HCT116 (cell line): ENCODE data around the gene ZSCAN30. TPM values are rescaled to one million over a fixed set of nuclear protein-coding genes. Genes with fewer than 3 reads are reported as not detected.

Experiments
- ATAC-seq: fragments of 200-7000 bp; cut with Tn5 transposase; 2 replicates; pipeline ENCODE4 v1.9.1; 2020; ENCODE audit warnings: mild to moderate bottlenecking, moderate library complexity
- BruUV-seq: library from RNA; stranded (reverse); fragments of 400-500 nt; replicated peaks from 2 replicates; lab custom pipeline; 2021; lab: Mats Ljungman, UMichigan
- CTCF ChIA-PET: fragments of 300-600 bp; sonication (Branson Sonifier 250); formaldehyde crosslinking; loops from one replicate; lab custom pipeline; 2021; ENCODE audit warnings: antibody characterized with exemption; lab: Charles Lee
- POLR2A ChIA-PET: fragments of 300-600, 350-600 bp; sonication (Branson Sonifier 250); formaldehyde crosslinking; loops from one replicate; lab custom pipeline; 2021; ENCODE audit warnings: antibody characterized with exemption; lab: Charles Lee
- RAD21 ChIA-PET, 2 experiments: fragments of 300-600 bp; sonication (Branson Sonifier 250); formaldehyde crosslinking; loops; one replicate each; lab custom pipeline; 2023; ENCODE audit warnings: low total read pairs in 2 of 2; ENCODE audit not compliant: uncharacterized antibody in 2 of 2, unreplicated experiment in 2 of 2, low non-redundant PET in 1 of 2; lab: Charles Lee
- DNase-seq: peaks from one replicate; pipeline ENCODE4 v3.0.0-alpha.2; 2010; ENCODE audit warnings: low read depth, low spot score
- H2AFZ ChIP-seq: fragments of 200-600 bp; shearing (Covaris generic), sonication (generic); 2 replicates; pipeline ENCODE4 v1.6.1; 2017; ENCODE audit warnings: low read depth, mixed run types, mixed read lengths, antibody characterized with exemption, low read length; ENCODE audit not compliant: poor library complexity, severe bottlenecking
- H3K27ac ChIP-seq: 2 replicates; pipeline ENCODE4 v1.5.1; 2012; ENCODE audit warnings: low read depth, low read length
- H3K27me3 ChIP-seq: fragments of 200-600 bp; sonication (generic); 2 replicates; pipeline ENCODE4 v1.6.1; 2016; ENCODE audit warnings: mixed run types, low read length, mixed read lengths; ENCODE audit not compliant: insufficient read depth
- H3K36me3 ChIP-seq, 2 experiments: fragments of 200-500 bp in 1 of 2; fragments of 200-600 bp in 1 of 2; sonication (Bioruptor generic) in 1 of 2; sonication (generic) in 1 of 2; 2 replicates each; pipeline versions ENCODE4 v1.5.1 to v1.6.1; 2014 to 2016; ENCODE audit warnings: low read length in 2 of 2, inconsistent platforms in 1 of 2, mixed read lengths in 1 of 2, mixed run types in 1 of 2; ENCODE audit not compliant: insufficient read depth in 2 of 2, control insufficient read depth in 1 of 2
- H3K4me1 ChIP-seq, 2 experiments: fragments of 200-600 bp in 1 of 2; sonication (generic) in 1 of 2; 2 replicates each; pipeline versions ENCODE4 v1.5.1 to v1.6.1; 2012 to 2017; ENCODE audit warnings: low read length in 2 of 2, inconsistent platforms in 1 of 2, mild to moderate bottlenecking in 1 of 2, mixed read lengths in 1 of 2, mixed run types in 1 of 2, moderate library complexity in 1 of 2; ENCODE audit not compliant: insufficient read depth in 2 of 2, control insufficient read depth in 1 of 2
- H3K4me2 ChIP-seq: fragments of 200-600 bp; sonication (generic); 2 replicates; pipeline ENCODE4 v1.6.1; 2017; ENCODE audit warnings: mixed run types, low read length, mixed read lengths
- H3K4me3 ChIP-seq, 2 experiments: fragments of 200-600 bp in 1 of 2; sonication (generic) in 1 of 2; replicated peaks in 1 of 2; 2 replicates each; pipeline ENCODE4 v1.5.1; 2011 to 2016; ENCODE audit warnings: low read length in 2 of 2, control low read depth in 1 of 2, low read depth in 1 of 2, mild to moderate bottlenecking in 1 of 2, mixed read lengths in 1 of 2, mixed run types in 1 of 2
- H3K79me2 ChIP-seq: fragments of 200-600 bp; sonication (generic); 2 replicates; pipeline ENCODE4 v1.6.1; 2017; ENCODE audit warnings: mild to moderate bottlenecking, mixed run types, low read length, moderate library complexity, mixed read lengths; ENCODE audit not compliant: insufficient read depth
- H3K9ac ChIP-seq: fragments of 200-600 bp; sonication (generic); 2 replicates; pipeline ENCODE4 v1.6.1; 2016; ENCODE audit warnings: low read length, mixed read lengths
- H3K9me2 ChIP-seq: fragments of 200-600 bp; sonication (generic), shearing (Covaris generic); 2 replicates; pipeline ENCODE4 v1.6.1; 2017; ENCODE audit warnings: mixed run types, mild to moderate bottlenecking, moderate library complexity; ENCODE audit not compliant: insufficient read depth
- H3K9me3 ChIP-seq, 2 experiments: fragments of 200-500 bp in 1 of 2; fragments of 200-600 bp in 1 of 2; sonication (Bioruptor generic) in 1 of 2; sonication (generic) in 1 of 2; 2 replicates each; pipeline ENCODE4 v1.6.1; 2014 to 2017; ENCODE audit warnings: low read length in 2 of 2, mixed read lengths in 2 of 2, inconsistent platforms in 1 of 2, low read depth in 1 of 2, mild to moderate bottlenecking in 1 of 2, mixed run types in 1 of 2, moderate library complexity in 1 of 2; ENCODE audit not compliant: control insufficient read depth in 1 of 2, insufficient read depth in 1 of 2
- H4K20me1 ChIP-seq: fragments of 200-600 bp; sonication (generic), shearing (Covaris generic); 2 replicates; pipeline ENCODE4 v1.6.1; 2017; ENCODE audit warnings: mixed run types, mild to moderate bottlenecking, moderate library complexity; ENCODE audit not compliant: insufficient read depth
- ATF3 ChIP-seq: IDR thresholded peaks from 2 replicates; pipeline ENCODE4 v1.6.1; 2012
- CEBPB ChIP-seq: IDR thresholded peaks from 2 replicates; pipeline ENCODE4 v1.6.1; 2012; ENCODE audit warnings: low read depth
- FOSL1 ChIP-seq: IDR thresholded peaks from 2 replicates; pipeline ENCODE4 v1.6.1; 2012; ENCODE audit warnings: low read depth
- POLR2A ChIP-seq: IDR thresholded peaks from 2 replicates; pipeline ENCODE4 v1.7.0; 2011; ENCODE audit warnings: borderline replicate concordance; ENCODE audit not compliant: insufficient read depth, insufficient read length; ENCODE audit errors: extremely low read depth
- POLR2AphosphoS5 ChIP-seq: IDR thresholded peaks from 2 replicates; pipeline ENCODE4 v1.6.1; 2011; ENCODE audit warnings: mild to moderate bottlenecking, low read depth, low read length, moderate library complexity
- REST ChIP-seq: IDR thresholded peaks from 2 replicates; pipeline ENCODE4 v1.6.1; 2012; ENCODE audit warnings: low read depth
- SIN3A ChIP-seq: IDR thresholded peaks from 2 replicates; pipeline ENCODE4 v1.6.1; 2012; ENCODE audit warnings: low read depth
- ZBTB33 ChIP-seq: IDR thresholded peaks from 2 replicates; pipeline ENCODE4 v1.6.1; 2011; ENCODE audit warnings: mild to moderate bottlenecking, low read length, moderate library complexity; ENCODE audit not compliant: insufficient replicate concordance; ENCODE audit errors: extremely low read depth
- ZFX ChIP-seq: fragments of 450-650 bp; IDR thresholded peaks from 2 replicates; pipeline ENCODE4 v1.6.1; 2017
- ZNF274 ChIP-seq: fragments of 200-500 bp; sonication (Bioruptor generic); IDR thresholded peaks from 2 replicates; pipeline ENCODE4 v1.6.1; 2014; ENCODE audit warnings: mild to moderate bottlenecking, low read depth, low read length, inconsistent platforms
- intact Hi-C: fragments of 100-400 bp; cut with micrococcal nuclease; formaldehyde crosslinking; loops from 2 replicates; pipeline ENCODE4 v1.10.0; 2022
- total RNA-seq: library from RNA; stranded (reverse); gene quantifications from one replicate; pipeline ENCODE4 v1.2.1, GENCODE V29; 2021; ENCODE audit not compliant: unreplicated experiment

ZSCAN30 gene
- total RNA-seq, 1 experiment from 2014 or later = 11.5 TPM

- BruUV-seq = no TSS peak
- no peak for DNase-seq
- H3K79me2 ChIP-seq = no peaks in the 10 kb centered on the region
- no peaks in the 10 kb centered on the region; a peak in 1 of 4 replicates for H3K36me3 ChIP-seq
- no peak overlapping the region for H3K4me2 ChIP-seq
- H3K9ac ChIP-seq = no peak overlapping the region
- no peak overlapping the region for H2AFZ ChIP-seq
- intact Hi-C loops = no loop called here
- RAD21 ChIA-PET = no interaction called here
- no peaks in the 10 kb centered on the region for H4K20me1 ChIP-seq
- no peak for ATAC-seq
- no peak overlapping the region for H3K4me3 ChIP-seq
- H3K27ac ChIP-seq = no peak overlapping the region
- H3K9me2 ChIP-seq = no peaks in the 10 kb centered on the region
- TF ChIP-seq ATF3 (no peak), CEBPB (no peak), REST (no peak), SIN3A (no peak), POLR2AphosphoS5 (no peak), POLR2A (no peak), ZNF274 (no peak), FOSL1 (no peak), ZFX (no peak), ZBTB33 (no peak)
- TF ChIP-seq, all 23 proteins: peak for 0
- no peaks in the 10 kb centered on the region for H3K4me1 ChIP-seq
- CTCF ChIA-PET = no interaction called here
- POLR2A ChIA-PET = no interaction called here
- peaks cover 0 to 6% of the 10 kb centered on the region in 2 experiments; a peak in 1 of 4 replicates for H3K9me3 ChIP-seq
- H3K27me3 ChIP-seq = no peaks in the 10 kb centered on the region
These were observed 22.8 kb downstream of the ZSCAN30 start for GRCh38 chr18:35267161-35267651.
